Measurements from ENCODE around the gene STIM2. TPM values are rescaled to one million over a fixed set of nuclear protein-coding genes. Genes with fewer than 3 reads are reported as not detected.

Gene STIM2
- total and polyA plus RNA-seq, 2 donors (not counting 1 experiment from before 2014, with no cell fraction given): 48.6 to 96.0 TPM

GRCh38 chr4:27057053-27057452 lies 196.4 kb downstream of the STIM2 start:
- Histone ChIP-seq H3K4me3 (ENCODE audit: control extremely low read depth in 1 of 5, extremely low read depth in 1 of 5, insufficient read depth in 1 of 5, low read depth in 2 of 5, low read length in 4 of 5) (no peak overlapping the region), H3K79me2 (ENCODE audit: control insufficient read depth, insufficient read depth, low read length) (no peaks in the 10 kb centered on the region), H3K4me1 (ENCODE audit: control insufficient read depth in 2 of 2, insufficient read depth in 2 of 2, low read length in 2 of 2) (no peaks in the 10 kb centered on the region), H3K27ac (ENCODE audit: low read length in 2 of 2) (no peak overlapping the region), H4K20me1 (ENCODE audit: control insufficient read depth, insufficient read depth, low read length, poor library complexity, severe bottlenecking) (no peaks in the 10 kb centered on the region), H3K4me2 (replicated peaks; ENCODE audit: low read depth, low read length, poor library complexity, severe bottlenecking) (no peak overlapping the region), H3K9ac (ENCODE audit: low read length) (no peak overlapping the region), H3K27me3 (replicated peaks in 1 of 4; ENCODE audit: control extremely low read depth in 1 of 4, control insufficient read depth in 3 of 4, insufficient read depth in 4 of 4, low read length in 3 of 4) (peaks cover 0 to 4% (median 1%) of the 10 kb centered on the region in 4 experiments), H2AFZ (ENCODE audit: insufficient read depth, low read depth, low read length, poor library complexity, severe bottlenecking) (no peak overlapping the region), H3K36me3 (replicated peaks in 1 of 2; ENCODE audit: control extremely low read depth in 1 of 2, control insufficient read depth in 1 of 2, extremely low read depth in 1 of 2, insufficient read depth in 2 of 2, low read length in 1 of 2) (no peaks in the 10 kb centered on the region), H3K9me3 (ENCODE audit: control extremely low read depth in 1 of 3, control insufficient read depth in 2 of 3, insufficient read depth in 1 of 3, low read length in 2 of 3) (no peaks in the 10 kb centered on the region)
- ChIA-PET CTCF (interaction anchor here (1.7 kb wide), 1 partner anchor 9 kb away, joined by 8 read pairs; no protein-coding TSS in a partner anchor), POLR2A (no interaction called here)
- no peak for ATAC-seq (ENCODE audit: low read depth)
- H3K9me3 Mint-ChIP-seq (ENCODE audit: insufficient read depth): no peaks in the 10 kb centered on the region
- WGBS (ENCODE audit: insufficient coverage): 100% methylated on average over 6 of the region's 10 CpGs
- no peak for TF ChIP-seq EZH2 (IDR thresholded peaks at IDR 0.05; ENCODE audit: borderline replicate concordance, insufficient read depth, low read depth, low read length, poor library complexity, severe bottlenecking)
- no peak for TF ChIP-seq CTCF (IDR thresholded peaks at IDR 0.05)
- intact Hi-C loops (cut with micrococcal nuclease): no loop called here
- peaks cover 35% of the 10 kb centered on the region for H3K27me3 Mint-ChIP-seq
- no peak overlapping the region for H3K27ac Mint-ChIP-seq
- H3K4me3 Mint-ChIP-seq: no peak overlapping the region
- DNase-seq: no peak
- H3K4me1 Mint-ChIP-seq: no peaks in the 10 kb centered on the region

GRCh38 chr4:27057662-27058061 lies 197.0 kb downstream of the STIM2 start:
- CTCF ChIA-PET: no interaction called here
- no peaks in the 10 kb centered on the region for H3K9me3 Mint-ChIP-seq (ENCODE audit: insufficient read depth)

More at GRCh38 chr4:27057662-27058061, 197.0 kb downstream of the STIM2 start:
- intact Hi-C loops (cut with micrococcal nuclease): no loop called here
- Mint-ChIP-seq H3K27ac (no peak overlapping the region), H3K4me1 (no peaks in the 10 kb centered on the region), H3K4me3 (no peak overlapping the region), H3K27me3 (peaks cover 31% of the 10 kb centered on the region)
- Histone ChIP-seq H3K9ac (ENCODE audit: low read length) (no peak overlapping the region), H3K4me3 (ENCODE audit: control extremely low read depth in 1 of 5, extremely low read depth in 1 of 5, insufficient read depth in 1 of 5, low read depth in 2 of 5, low read length in 4 of 5) (no peak overlapping the region), H2AFZ (ENCODE audit: insufficient read depth, low read depth, low read length, poor library complexity, severe bottlenecking) (no peak overlapping the region), H3K36me3 (replicated peaks in 1 of 2; ENCODE audit: control extremely low read depth in 1 of 2, control insufficient read depth in 1 of 2, extremely low read depth in 1 of 2, insufficient read depth in 2 of 2, low read length in 1 of 2) (no peaks in the 10 kb centered on the region), H3K27ac (ENCODE audit: low read length in 2 of 2) (no peak overlapping the region), H3K4me2 (replicated peaks; ENCODE audit: low read depth, low read length, poor library complexity, severe bottlenecking) (no peak overlapping the region), H3K27me3 (replicated peaks in 1 of 4; ENCODE audit: control extremely low read depth in 1 of 4, control insufficient read depth in 3 of 4, insufficient read depth in 4 of 4, low read length in 3 of 4) (peaks cover 0 to 7% (median 1%) of the 10 kb centered on the region in 4 experiments), H3K79me2 (ENCODE audit: control insufficient read depth, insufficient read depth, low read length) (no peaks in the 10 kb centered on the region), H3K4me1 (ENCODE audit: control insufficient read depth in 2 of 2, insufficient read depth in 2 of 2, low read length in 2 of 2) (no peaks in the 10 kb centered on the region), H4K20me1 (ENCODE audit: control insufficient read depth, insufficient read depth, low read length, poor library complexity, severe bottlenecking) (no peaks in the 10 kb centered on the region), H3K9me3 (ENCODE audit: control extremely low read depth in 1 of 3, control insufficient read depth in 2 of 3, insufficient read depth in 1 of 3, low read length in 2 of 3) (no peaks in the 10 kb centered on the region)
- DNase-seq (no peak), ATAC-seq (ENCODE audit: low read depth) (no peak)
- 91% methylated on average over 4 of the region's 6 CpGs for WGBS (ENCODE audit: insufficient coverage)
- POLR2A ChIA-PET: no interaction called here
- TF ChIP-seq EZH2 (IDR thresholded peaks at IDR 0.05; ENCODE audit: borderline replicate concordance, insufficient read depth, low read depth, low read length, poor library complexity, severe bottlenecking) (no peak), CTCF (IDR thresholded peaks at IDR 0.05) (no peak)

Data from B cell (primary cell).